ENCODE measurements around the gene CCL19. TPM values are rescaled to one million over a fixed set of nuclear protein-coding genes. Genes with fewer than 3 reads are reported as not detected.

Gene CCL19
- total RNA-seq, 4 donors from 2014 or later = 0.85 to 5.8 (median 4.8) TPM; not detected in 1

DNA sequence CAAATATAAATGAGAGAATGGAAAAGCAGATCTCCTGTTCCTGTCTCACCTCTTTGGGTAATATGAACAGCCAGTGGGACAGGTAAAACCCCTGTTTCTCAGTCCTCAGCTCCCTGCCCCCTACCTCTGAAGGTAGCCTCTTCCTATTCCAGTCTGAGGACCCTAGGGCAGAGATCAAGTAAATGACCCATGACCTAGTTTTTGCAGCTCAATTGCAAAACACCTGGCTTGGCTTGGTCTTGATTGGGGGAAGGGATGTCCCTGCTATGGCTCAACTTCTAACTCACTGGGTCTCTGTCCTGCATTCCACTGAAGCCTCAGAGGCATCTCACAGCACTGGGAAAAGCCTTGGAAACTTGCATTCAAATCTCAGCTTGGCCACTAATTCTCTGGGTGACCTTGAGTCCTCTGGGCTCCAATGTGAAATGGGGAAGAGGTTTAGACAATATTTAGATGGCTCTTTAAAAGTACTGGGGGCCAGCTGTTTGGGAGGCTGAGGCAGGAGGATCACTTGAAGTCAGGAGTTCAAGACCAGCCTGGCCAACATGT is 46.2 kb downstream of the CCL19 start:
- TF ChIP-seq, protein P1, sequence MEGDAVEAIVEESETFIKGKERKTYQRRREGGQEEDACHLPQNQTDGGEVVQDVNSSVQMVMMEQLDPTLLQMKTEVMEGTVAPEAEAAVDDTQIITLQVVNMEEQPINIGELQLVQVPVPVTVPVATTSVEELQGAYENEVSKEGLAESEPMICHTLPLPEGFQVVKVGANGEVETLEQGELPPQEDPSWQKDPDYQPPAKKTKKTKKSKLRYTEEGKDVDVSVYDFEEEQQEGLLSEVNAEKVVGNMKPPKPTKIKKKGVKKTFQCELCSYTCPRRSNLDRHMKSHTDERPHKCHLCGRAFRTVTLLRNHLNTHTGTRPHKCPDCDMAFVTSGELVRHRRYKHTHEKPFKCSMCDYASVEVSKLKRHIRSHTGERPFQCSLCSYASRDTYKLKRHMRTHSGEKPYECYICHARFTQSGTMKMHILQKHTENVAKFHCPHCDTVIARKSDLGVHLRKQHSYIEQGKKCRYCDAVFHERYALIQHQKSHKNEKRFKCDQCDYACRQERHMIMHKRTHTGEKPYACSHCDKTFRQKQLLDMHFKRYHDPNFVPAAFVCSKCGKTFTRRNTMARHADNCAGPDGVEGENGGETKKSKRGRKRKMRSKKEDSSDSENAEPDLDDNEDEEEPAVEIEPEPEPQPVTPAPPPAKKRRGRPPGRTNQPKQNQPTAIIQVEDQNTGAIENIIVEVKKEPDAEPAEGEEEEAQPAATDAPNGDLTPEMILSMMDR (IDR thresholded peaks at IDR 0.05; ENCODE audit: low read depth) = no peak

DNA sequence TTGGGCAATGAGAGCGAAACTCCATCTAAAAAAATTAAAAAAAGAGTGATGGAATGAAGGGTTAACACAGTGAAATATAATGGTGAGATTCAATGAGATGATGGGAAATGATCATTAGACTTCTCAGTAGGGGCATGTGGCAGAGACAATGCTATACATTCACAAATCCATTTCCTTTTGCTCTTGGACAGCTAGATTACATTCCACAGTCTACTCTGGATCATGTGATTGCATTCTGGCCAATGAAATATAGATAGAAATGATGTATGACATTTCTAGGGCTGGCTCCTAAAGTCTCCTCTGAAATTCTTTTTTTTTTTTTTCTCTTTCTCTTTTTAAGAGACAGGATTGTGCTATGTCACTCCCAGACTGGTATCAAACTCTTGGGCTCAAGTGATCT is 48.4 kb downstream of the CCL19 start:
- TF ChIP-seq, protein P1 (IDR thresholded peaks at IDR 0.05; ENCODE audit: low read depth) = no peak

Small RNA genes lying within 50 kb of the gene (small RNA-seq; reads per million reads assigned to genes)
- not detected for gene CCL27

Other genes with a start within 250 kb of the CCL19 start
- gene FAM219A, start 232.7 kb downstream of the CCL19 start, total RNA-seq = 10 to 100 TPM in 1 of 4 donors, 1 to 10 TPM in 3; 5.1 to 13.9 (median 7.9) TPM
- under 1 TPM in 1 of 4 donors, not detected in 3; 0.51 TPM for gene DNAI1, start 232.5 kb downstream of the CCL19 start, total RNA-seq
- gene ENHO, start 168.3 kb downstream of the CCL19 start, total RNA-seq = 1 to 10 TPM in 2 of 4 donors, not detected in 2; 1.5 to 1.9 TPM
- gene CNTFR, start 101.6 kb downstream of the CCL19 start, total RNA-seq = 100 to 1,000 TPM in 1 of 4 donors, 10 to 100 TPM in 3; 17.5 to 130 (median 49.1) TPM
- gene RPP25L, start 79.2 kb downstream of the CCL19 start, total RNA-seq = 10 to 100 TPM; 18.4 to 27.3 (median 22.4) TPM
- 10 to 100 TPM; 41.4 to 57.5 (median 51.7) TPM for gene DCTN3, start 70.8 kb downstream of the CCL19 start, total RNA-seq
- gene ARID3C, start 62.2 kb downstream of the CCL19 start, total RNA-seq = not detected
- 10 to 100 TPM; 34.1 to 86.7 (median 68.7) TPM for gene SIGMAR1, start 53.5 kb downstream of the CCL19 start, total RNA-seq
- 10 to 100 TPM; 22.9 to 41.1 (median 30.2) TPM for gene GALT, start 44.6 kb downstream of the CCL19 start, total RNA-seq
- 10 to 100 TPM; 10.4 to 24.9 (median 20.3) TPM for gene IL11RA, start 39.1 kb downstream of the CCL19 start, total RNA-seq
- gene CCL27, start 28.6 kb downstream of the CCL19 start, total RNA-seq = not detected
- 1 to 10 TPM; 1.4 to 9.5 (median 3.1) TPM for gene CCL21, start 18.9 kb upstream of the CCL19 start, total RNA-seq

Data from subcutaneous adipose tissue (tissue), 4 donors.